NCI-H748 (cell line): ENCODE measurements around the gene ZNF106.

Experiments used
- DNase-seq: peaks from one replicate; lab custom pipeline; 2025; ENCODE audit not compliant: unreplicated experiment; lab: John Stamatoyannopoulos, UW

Gene ZNF106

GRCh38 chr15:42490671-42491538 lies at the start of gene ZNF106:
Gene ZNF106 (minus strand): TSS chr15:42491141. CDS start chr15:42472289, 18,852 bp downstream.
- DNase-seq = peak; percentile 85

- no peak for DNase-seq
Observed at GRCh38 chr15:42533246-42533645, 42.3 kb upstream of the ZNF106 start.

GRCh38 chr15:42528970-42529369 lies 38.0 kb upstream of the ZNF106 start:
- DNase-seq = no peak

- no peak for DNase-seq
Observed at GRCh38 chr15:42523331-42523730, 32.4 kb upstream of the ZNF106 start.

- DNase-seq = no peak
Observed at GRCh38 chr15:42511007-42511391, 20.1 kb upstream of the ZNF106 start.

- no peak for DNase-seq
Observed at GRCh38 chr15:42510258-42511006, 19.5 kb upstream of the ZNF106 start.

GRCh38 chr15:42508263-42508690 lies 17.3 kb upstream of the ZNF106 start:
- DNase-seq = no peak

- DNase-seq = no peak
Observed at GRCh38 chr15:42507514-42507913, 16.6 kb upstream of the ZNF106 start.

GRCh38 chr15:42504631-42505030 lies 13.7 kb upstream of the ZNF106 start:
- no peak for DNase-seq

- no peak for DNase-seq
Observed at GRCh38 chr15:42503825-42504224, 12.9 kb upstream of the ZNF106 start.

- DNase-seq = no peak
Observed at GRCh38 chr15:42502477-42502876, 11.5 kb upstream of the ZNF106 start.

- DNase-seq = no peak
Observed at GRCh38 chr15:42499858-42500609, 9.1 kb upstream of the ZNF106 start.

GRCh38 chr15:42498212-42499068 lies 7.5 kb upstream of the ZNF106 start:
- DNase-seq = no peak

- peak; percentile 83 for DNase-seq
Observed at GRCh38 chr15:42495361-42496212, 4.6 kb upstream of the ZNF106 start, which contains the start of gene SNAP23. Gene SNAP23 (plus strand): TSS chr15:42495634. CDS start chr15:42511847, 16,213 bp downstream.

- DNase-seq = peak; percentile 17
Observed at GRCh38 chr15:42494998-42495360, 4.0 kb upstream of the ZNF106 start.

GRCh38 chr15:42493679-42494078 lies 2.7 kb upstream of the ZNF106 start:
- no peak for DNase-seq

- no peak for DNase-seq
Observed at GRCh38 chr15:42491539-42492225, 741 bp upstream of the ZNF106 start.

- peak; percentile 21 for DNase-seq
Observed at GRCh38 chr15:42490291-42490670, 660 bp downstream of the ZNF106 start.

GRCh38 chr15:42483677-42484076 lies 7.3 kb downstream of the ZNF106 start:
- DNase-seq = no peak
